Spinal cord (tissue), 10 donors: Measurements from ENCODE around the gene DNAJC15. TPM values are rescaled to one million over a fixed set of nuclear protein-coding genes. Genes with fewer than 3 reads are reported as not detected.

Experiments
- DNase-seq, 6 donors: peaks; one replicate each; pipeline versions ENCODE4 v3.0.0 to v3.0.0-alpha.2; 2013 to 2015; ENCODE audit warnings: low spot score in 6 of 6, low read depth in 4 of 6
- H3K27ac ChIP-seq: one replicate; pipeline ENCODE4 v1.5.1; 2013; ENCODE audit warnings: low read depth, low read length, control low read depth
- H3K27me3 ChIP-seq: one replicate; pipeline ENCODE4 v1.6.1; 2013; ENCODE audit warnings: low read length; ENCODE audit not compliant: control insufficient read depth, insufficient read depth
- H3K36me3 ChIP-seq: one replicate; pipeline ENCODE4 v1.6.1; 2013; ENCODE audit warnings: low read length; ENCODE audit not compliant: control insufficient read depth, insufficient read depth
- H3K4me1 ChIP-seq: one replicate; pipeline ENCODE4 v1.6.1; 2013; ENCODE audit warnings: low read length; ENCODE audit not compliant: control insufficient read depth, insufficient read depth
- H3K4me3 ChIP-seq: one replicate; pipeline ENCODE4 v1.5.1; 2013; ENCODE audit warnings: low read depth, low read length, control low read depth
- H3K9me3 ChIP-seq: one replicate; pipeline ENCODE4 v1.6.1; 2013; ENCODE audit warnings: low read length; ENCODE audit not compliant: control insufficient read depth, insufficient read depth
- WGBS: methylation state at CpG from one replicate; pipeline ENCODE4 v1.1.5; 2013; ENCODE audit warnings: missing lambda C conversion rate; ENCODE audit not compliant: insufficient coverage; 5-methylcytosine and 5-hydroxymethylcytosine counted together
- long read RNA-seq, 4 donors: transcript quantifications; one replicate each; lab custom pipeline, GENCODE V29; 2026
- polyA plus RNA-seq, 2 donors: library from polyadenylated mRNA; unstranded; fragments of 120-200 nt; gene quantifications; one replicate each; pipeline ENCODE4 v1.2.1, GENCODE V29; 2013; ENCODE audit not compliant: insufficient read length in 2 of 2
- total RNA-seq, 2 donors: library from RNA; depleted of rRNA in 1 of 2; stranded (reverse); fragments of 120-200 nt in 1 of 2; fragments of >200 nt in 1 of 2; gene quantifications; one replicate each; pipeline versions ENCODE4 v1.2.3 to v1.2.4, GENCODE V29; 2013 to 2014
- donor health status: healthy.

DNAJC15 gene
- total RNA-seq, result 10 to 100 TPM; 19.1 to 23.5 TPM
- 10 to 100 TPM; 25.1 to 27.6 TPM for polyA plus RNA-seq
- long read RNA-seq, donor 1, full-length matches to known transcripts, result 48 of 48 reads
- long read RNA-seq, donor 1, partial matches to known transcripts, result 0 of 48 reads
- long read RNA-seq, donor 1, other reads (novel, unspliced or antisense), result 0 of 48 reads
- long read RNA-seq, donor 2, full-length matches to known transcripts, result 16 of 16 reads
- long read RNA-seq, donor 2, partial matches to known transcripts, result 0 of 16 reads
- long read RNA-seq, donor 2, other reads (novel, unspliced or antisense), result 0 of 16 reads
- long read RNA-seq, donor 3, full-length matches to known transcripts, result 33 of 33 reads
- long read RNA-seq, donor 3, partial matches to known transcripts, result 0 of 33 reads
- long read RNA-seq, donor 3, other reads (novel, unspliced or antisense), result 0 of 33 reads
- long read RNA-seq, donor 4, full-length matches to known transcripts, result 105 of 105 reads
- long read RNA-seq, donor 4, partial matches to known transcripts, result 0 of 105 reads
- long read RNA-seq, donor 4, other reads (novel, unspliced or antisense), result 0 of 105 reads

DNA sequence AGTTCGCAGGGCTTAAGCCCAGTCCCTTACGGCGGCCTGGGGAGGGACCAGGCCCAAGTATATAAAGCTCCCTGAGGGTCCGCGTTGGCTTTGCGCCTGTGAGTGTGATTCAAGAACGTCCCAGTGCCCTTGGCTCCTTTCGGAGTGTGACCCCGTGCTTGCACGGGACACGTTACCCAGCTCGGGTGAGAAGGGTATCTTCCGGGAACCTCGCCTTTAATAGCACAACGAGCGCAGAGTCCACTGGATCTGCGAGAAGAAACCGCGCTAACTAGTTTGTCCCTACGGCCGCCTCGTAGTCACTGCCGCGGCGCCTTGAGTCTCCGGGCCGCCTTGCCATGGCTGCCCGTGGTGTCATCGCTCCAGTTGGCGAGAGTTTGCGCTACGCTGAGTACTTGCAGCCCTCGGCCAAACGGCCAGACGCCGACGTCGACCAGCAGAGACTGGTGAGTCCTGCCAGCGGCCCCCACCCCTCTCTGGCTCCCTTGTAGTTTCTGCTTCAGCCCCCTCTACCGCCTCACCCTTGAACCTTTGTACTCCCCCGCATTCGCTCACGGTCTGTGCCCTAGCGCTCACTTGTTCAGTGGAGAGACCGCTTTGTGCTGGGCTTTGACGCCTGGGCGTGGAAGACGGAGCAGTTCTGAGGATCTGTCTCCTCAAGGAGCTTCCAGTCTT lies at the start of gene DNAJC15:
Gene DNAJC15 (plus strand): TSS at position 298 of the 675 bp plus-strand sequence. CDS start 41 bp downstream, at position 339.
- H3K36me3 ChIP-seq, result no peaks in the 10 kb centered on the region
- peak; percentile 80 to 97 (median 88) for DNase-seq
- H3K9me3 ChIP-seq, result no peaks in the 10 kb centered on the region
- WGBS, result 1% methylated on average over 48 of the region's 48 CpGs
- H3K27ac ChIP-seq, result peak within 1 kb of the TSS; percentile 96
- H3K4me1 ChIP-seq, result peaks cover 19% of the 10 kb centered on the region
- H3K27me3 ChIP-seq, result no peaks in the 10 kb centered on the region
- peak within 1 kb of the TSS; percentile 86 for H3K4me3 ChIP-seq

- Histone ChIP-seq H3K9me3 (peaks cover 2% of the 10 kb centered on the region), H3K4me1 (no peaks in the 10 kb centered on the region), H3K27ac (no peak overlapping the region), H3K4me3 (no peak overlapping the region), H3K27me3 (no peaks in the 10 kb centered on the region), H3K36me3 (no peaks in the 10 kb centered on the region)
- WGBS, result 89% methylated on average over 1 of the region's 3 CpGs
- no peak for DNase-seq
These were observed 47.3 kb upstream of the DNAJC15 start for GRCh38 chr13:42976066-42976465.

DNA sequence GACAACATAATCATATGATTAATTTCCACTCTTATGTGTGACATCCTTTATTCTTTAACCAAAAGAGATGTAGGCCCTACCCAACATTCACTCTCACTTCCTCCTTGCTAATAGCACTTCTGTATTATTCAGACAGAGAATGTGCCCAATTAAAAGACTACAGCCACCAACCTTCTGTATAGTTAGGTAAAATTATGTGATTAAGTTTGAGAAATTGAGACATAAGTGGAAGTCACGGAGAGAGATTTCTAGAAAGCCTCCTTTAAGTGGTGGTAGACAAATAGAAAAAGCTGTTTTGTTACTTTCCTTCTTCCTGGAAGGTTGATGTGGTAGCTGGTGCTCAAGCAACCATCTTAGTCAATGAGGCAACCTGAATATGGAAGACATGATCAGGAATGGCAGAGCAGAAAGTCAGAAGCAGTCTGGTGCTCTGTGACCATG lies 46.1 kb upstream of the DNAJC15 start:
- H3K27me3 ChIP-seq, result no peaks in the 10 kb centered on the region
- H3K9me3 ChIP-seq, result peaks cover 2% of the 10 kb centered on the region
- DNase-seq, result no peak
- H3K4me3 ChIP-seq, result no peak overlapping the region
- H3K36me3 ChIP-seq, result no peaks in the 10 kb centered on the region
- H3K4me1 ChIP-seq, result no peaks in the 10 kb centered on the region
- H3K27ac ChIP-seq, result no peak overlapping the region
- WGBS, result 100% methylated on average over 1 of the region's 1 CpG

DNA sequence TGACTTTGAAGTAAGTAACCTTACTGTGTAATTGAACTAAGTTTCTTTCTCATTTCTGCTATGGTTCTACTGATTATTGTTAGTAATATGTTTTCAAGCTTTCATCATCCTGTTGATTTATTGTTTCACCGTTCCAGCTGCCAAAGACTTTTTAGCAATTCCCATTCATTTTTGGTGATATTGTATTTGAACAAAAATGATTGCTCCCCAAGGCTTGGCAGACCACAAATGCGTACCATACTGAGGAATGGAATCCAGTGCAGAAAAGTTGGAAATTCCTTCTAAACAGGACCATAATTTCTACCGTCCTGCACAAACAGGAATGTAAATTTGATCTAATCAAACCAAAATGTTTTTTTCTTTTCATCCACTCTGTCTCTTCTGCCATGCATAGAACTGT lies 42.1 kb upstream of the DNAJC15 start:
- DNase-seq, result no peak
- no peaks in the 10 kb centered on the region for H3K4me1 ChIP-seq
- no peaks in the 10 kb centered on the region for H3K36me3 ChIP-seq
- H3K9me3 ChIP-seq, result peaks cover 2% of the 10 kb centered on the region
- H3K27ac ChIP-seq, result no peak overlapping the region
- no peak overlapping the region for H3K4me3 ChIP-seq
- H3K27me3 ChIP-seq, result no peaks in the 10 kb centered on the region
- 57% methylated on average over 1 of the region's 3 CpGs for WGBS

DNA sequence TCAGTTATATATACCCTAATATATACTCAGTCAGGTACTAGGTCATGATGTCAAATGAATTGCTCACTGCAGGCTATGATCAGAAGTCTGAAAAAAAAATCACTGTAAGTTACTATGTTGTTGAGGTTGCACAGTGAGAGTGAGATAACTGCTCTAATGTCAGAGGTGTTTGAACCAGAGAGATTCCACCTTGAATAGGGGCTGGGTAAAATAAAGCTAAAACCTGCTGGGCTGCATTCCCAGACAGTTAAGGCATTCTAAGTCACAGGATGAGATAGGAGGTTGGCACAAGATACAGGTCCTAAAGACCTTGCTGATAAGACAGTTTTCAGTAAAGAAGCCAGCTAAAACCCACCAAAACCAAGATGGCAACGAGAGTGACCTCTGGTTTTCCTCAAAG lies 41.5 kb upstream of the DNAJC15 start:
- Histone ChIP-seq H3K36me3 (no peaks in the 10 kb centered on the region), H3K4me1 (no peaks in the 10 kb centered on the region), H3K4me3 (no peak overlapping the region), H3K9me3 (peaks cover 2% of the 10 kb centered on the region), H3K27me3 (no peaks in the 10 kb centered on the region), H3K27ac (no peak overlapping the region)
- DNase-seq, result no peak
- WGBS, result 100% methylated on average over 1 of the region's 1 CpG

DNA sequence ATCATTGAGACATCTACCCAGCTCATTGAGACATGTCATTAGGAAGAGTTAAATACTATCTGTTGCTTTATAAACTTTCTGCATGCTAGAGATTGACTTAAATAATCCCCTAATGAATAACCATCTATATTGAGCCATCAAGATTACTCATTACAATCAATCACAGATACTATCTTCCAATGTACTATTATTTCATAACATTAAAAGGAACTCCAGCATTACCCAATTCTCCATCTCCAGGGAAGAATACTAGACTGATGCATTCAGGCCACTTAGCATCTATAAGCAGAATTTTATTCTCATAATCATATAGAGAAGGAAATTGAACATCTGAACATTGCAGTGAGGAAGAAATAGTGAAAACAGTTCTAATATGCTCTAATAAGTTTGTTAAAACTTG lies 39.4 kb upstream of the DNAJC15 start:
- Histone ChIP-seq H3K4me1 (no peaks in the 10 kb centered on the region), H3K4me3 (no peak overlapping the region), H3K27ac (no peak overlapping the region), H3K27me3 (no peaks in the 10 kb centered on the region), H3K36me3 (no peaks in the 10 kb centered on the region), H3K9me3 (peaks cover 2% of the 10 kb centered on the region)
- DNase-seq, result no peak

- no CpG with 5 or more reads among the region's 1 CpG for WGBS
- DNase-seq, result no peak
- H3K4me3 ChIP-seq, result no peak overlapping the region
- no peak overlapping the region for H3K27ac ChIP-seq
- H3K36me3 ChIP-seq, result no peaks in the 10 kb centered on the region
- H3K9me3 ChIP-seq, result peaks cover 2% of the 10 kb centered on the region
- H3K27me3 ChIP-seq, result no peaks in the 10 kb centered on the region
- no peaks in the 10 kb centered on the region for H3K4me1 ChIP-seq
These were observed 38.7 kb upstream of the DNAJC15 start for GRCh38 chr13:42984691-42985090.

DNA sequence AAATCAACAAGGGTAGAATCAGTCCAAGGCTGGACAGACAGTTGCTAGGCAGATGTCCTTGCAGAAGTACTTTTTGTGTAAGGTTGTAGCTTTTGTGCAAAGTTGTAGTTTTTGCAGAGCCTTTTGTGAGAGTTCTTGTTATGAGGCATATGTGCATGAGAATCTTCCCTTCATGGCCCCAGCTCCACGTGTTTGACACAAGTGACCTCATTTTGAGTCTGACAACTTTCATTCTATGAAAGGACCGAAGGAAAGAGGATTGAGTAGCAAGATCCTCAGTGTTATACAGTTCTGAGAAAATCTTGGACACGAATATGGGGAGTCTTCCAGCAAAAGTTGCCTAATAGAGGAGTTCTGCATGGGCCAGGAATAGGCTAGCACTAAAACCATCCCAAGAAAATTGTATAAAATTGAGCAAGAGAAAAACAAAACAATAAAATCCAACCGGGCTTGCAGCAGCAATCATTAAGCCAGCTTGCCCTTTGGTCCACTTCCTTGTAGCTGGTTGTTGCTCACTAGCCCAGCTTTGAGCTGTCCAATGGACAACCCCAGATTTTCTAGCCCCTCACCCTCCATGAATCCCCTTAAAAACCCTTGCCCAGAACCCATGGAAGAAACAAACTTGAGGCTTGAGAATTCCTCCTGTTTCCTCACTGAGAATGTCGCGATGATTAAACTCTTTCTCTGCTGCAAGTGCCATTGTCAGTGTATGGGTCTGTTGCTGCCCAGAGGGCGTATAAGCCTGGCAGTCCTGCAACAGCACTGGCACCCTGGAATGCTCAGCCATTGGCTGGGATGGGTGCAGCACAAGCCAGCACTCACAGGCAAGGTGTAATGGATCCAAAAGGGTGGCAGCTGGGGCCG lies 37.8 kb upstream of the DNAJC15 start:
- Histone ChIP-seq H3K4me3 (no peak overlapping the region), H3K36me3 (no peaks in the 10 kb centered on the region), H3K9me3 (no peaks in the 10 kb centered on the region), H3K27ac (no peak overlapping the region), H3K27me3 (no peaks in the 10 kb centered on the region), H3K4me1 (no peaks in the 10 kb centered on the region)
- DNase-seq, result no peak
- 70% methylated on average over 6 of the region's 8 CpGs for WGBS

DNA sequence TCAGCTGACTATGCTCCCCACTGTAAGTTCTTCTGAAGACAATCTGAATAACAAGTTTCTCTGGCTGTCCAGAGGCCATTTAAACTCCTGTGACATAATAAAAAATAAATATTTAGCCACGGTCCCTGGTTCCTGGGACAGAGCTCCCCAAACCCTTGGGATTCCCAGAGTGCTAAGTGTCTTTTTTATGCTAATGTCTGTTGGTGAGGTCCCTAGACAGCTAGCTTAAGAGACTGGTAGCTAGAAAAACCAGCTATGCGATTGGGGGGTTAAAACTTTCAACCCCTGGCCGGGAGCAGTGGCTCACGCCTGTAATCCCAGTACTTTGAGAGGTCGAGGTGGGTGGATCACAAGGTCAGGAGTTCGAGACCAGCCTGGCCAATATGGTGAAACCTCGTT lies 37.2 kb upstream of the DNAJC15 start:
- no peak for DNase-seq
- no peaks in the 10 kb centered on the region for H3K9me3 ChIP-seq
- no peak overlapping the region for H3K27ac ChIP-seq

More for the DNA sequence above, 37.2 kb upstream of the DNAJC15 start:
- no peak overlapping the region for H3K4me3 ChIP-seq
- no peaks in the 10 kb centered on the region for H3K36me3 ChIP-seq
- 69% methylated on average over 3 of the region's 7 CpGs for WGBS
- H3K27me3 ChIP-seq, result no peaks in the 10 kb centered on the region
- H3K4me1 ChIP-seq, result peaks cover 1% of the 10 kb centered on the region
